Measurements from ENCODE around the gene FUBP3.

FUBP3 gene

GRCh38 chr9:130635306-130635705, 55.9 kb downstream of the FUBP3 start:
- no peaks in the 10 kb centered on the region for H3K9me3 ChIP-seq (ENCODE audit: insufficient read depth, low read depth, low read length)
- H2AFZ ChIP-seq (ENCODE audit: low read length): no peak overlapping the region
- H3K27me3 ChIP-seq (ENCODE audit: insufficient read depth, low read length, poor library complexity, severe bottlenecking): no peaks in the 10 kb centered on the region
- H3K9ac ChIP-seq (ENCODE audit: low read depth, low read length, poor library complexity, severe bottlenecking): no peak overlapping the region
- peaks cover 17% of the 10 kb centered on the region; the same call in 1 of the 2 replicates for H3K36me3 ChIP-seq (ENCODE audit: insufficient read depth, low read length)
- H3K4me3 ChIP-seq (ENCODE audit: low read length, poor library complexity, severe bottlenecking): no peak overlapping the region
- H3K4me2 ChIP-seq (ENCODE audit: low read depth, low read length, poor library complexity, severe bottlenecking): no peak overlapping the region
- H3K9me2 ChIP-seq (replicated peaks; ENCODE audit: low read depth, low read length): no peaks in the 10 kb centered on the region
- no peaks in the 10 kb centered on the region for H4K20me1 ChIP-seq (ENCODE audit: insufficient read depth, low read length, poor library complexity, severe bottlenecking)
- no peaks in the 10 kb centered on the region for H3K4me1 ChIP-seq (ENCODE audit: insufficient read depth, low read length, poor library complexity, severe bottlenecking)
- no peaks in the 10 kb centered on the region for H3F3A ChIP-seq (ENCODE audit: low read depth)
- TF ChIP-seq EZH2phosphoT487 (IDR thresholded peaks at IDR 0.05; ENCODE audit: borderline replicate concordance) (no peak), CTCF (conservative IDR thresholded peaks at IDR 0.05; ENCODE audit: low read length) (no peak)
- H3K79me2 ChIP-seq (ENCODE audit: insufficient read depth, low read length): no peaks in the 10 kb centered on the region

GRCh38 chr9:130635721-130636647, 56.6 kb downstream of the FUBP3 start:
- peaks cover 11% of the 10 kb centered on the region; the same call in 1 of the 2 replicates for H3K36me3 ChIP-seq (ENCODE audit: insufficient read depth, low read length)

GRCh38 chr9:130636648-130637020, 57.3 kb downstream of the FUBP3 start:
- Histone ChIP-seq H4K20me1 (ENCODE audit: insufficient read depth, low read length, poor library complexity, severe bottlenecking) (no peaks in the 10 kb centered on the region), H3K9me2 (replicated peaks; ENCODE audit: low read depth, low read length) (no peaks in the 10 kb centered on the region), H3K27me3 (ENCODE audit: insufficient read depth, low read length, poor library complexity, severe bottlenecking) (no peaks in the 10 kb centered on the region), H3K4me2 (ENCODE audit: low read depth, low read length, poor library complexity, severe bottlenecking) (no peak overlapping the region), H3K79me2 (ENCODE audit: insufficient read depth, low read length) (no peaks in the 10 kb centered on the region), H3K36me3 (ENCODE audit: insufficient read depth, low read length) (peaks cover 4% of the 10 kb centered on the region; the same call in 1 of the 2 replicates), H3K9ac (ENCODE audit: low read depth, low read length, poor library complexity, severe bottlenecking) (no peak overlapping the region), H3K4me1 (ENCODE audit: insufficient read depth, low read length, poor library complexity, severe bottlenecking) (no peaks in the 10 kb centered on the region), H2AFZ (ENCODE audit: low read length) (no peak overlapping the region), H3K4me3 (ENCODE audit: low read length, poor library complexity, severe bottlenecking) (no peak overlapping the region), H3F3A (ENCODE audit: low read depth) (no peaks in the 10 kb centered on the region), H3K9me3 (ENCODE audit: insufficient read depth, low read depth, low read length) (no peaks in the 10 kb centered on the region)
- no peak for TF ChIP-seq CTCF (conservative IDR thresholded peaks at IDR 0.05; ENCODE audit: low read length)
- no peak for TF ChIP-seq EZH2phosphoT487 (IDR thresholded peaks at IDR 0.05; ENCODE audit: borderline replicate concordance)

More at GRCh38 chr9:130635721-130636647, 56.6 kb downstream of the FUBP3 start:
- Histone ChIP-seq H3K4me1 (ENCODE audit: insufficient read depth, low read length, poor library complexity, severe bottlenecking) (no peaks in the 10 kb centered on the region), H3K4me2 (ENCODE audit: low read depth, low read length, poor library complexity, severe bottlenecking) (no peak overlapping the region), H3K4me3 (ENCODE audit: low read length, poor library complexity, severe bottlenecking) (no peak overlapping the region), H3K9me2 (replicated peaks; ENCODE audit: low read depth, low read length) (no peaks in the 10 kb centered on the region), H3K9ac (ENCODE audit: low read depth, low read length, poor library complexity, severe bottlenecking) (no peak overlapping the region), H3K9me3 (ENCODE audit: insufficient read depth, low read depth, low read length) (no peaks in the 10 kb centered on the region), H2AFZ (ENCODE audit: low read length) (no peak overlapping the region), H3F3A (ENCODE audit: low read depth) (no peaks in the 10 kb centered on the region), H3K79me2 (ENCODE audit: insufficient read depth, low read length) (no peaks in the 10 kb centered on the region), H4K20me1 (ENCODE audit: insufficient read depth, low read length, poor library complexity, severe bottlenecking) (no peaks in the 10 kb centered on the region), H3K27me3 (ENCODE audit: insufficient read depth, low read length, poor library complexity, severe bottlenecking) (no peaks in the 10 kb centered on the region)
- no peak for TF ChIP-seq EZH2phosphoT487 (IDR thresholded peaks at IDR 0.05; ENCODE audit: borderline replicate concordance)
